Neural cell (in vitro differentiated cells): ENCODE results near the gene NCKAP5L. TPM values are rescaled to one million over a fixed set of nuclear protein-coding genes. Genes with fewer than 3 reads are reported as not detected.

Source experiments
- H2AFZ ChIP-seq: fragments of 200-600, 300-800 bp; sonication (generic), shearing (Covaris generic); 2 replicates; pipeline ENCODE4 v1.6.0; 2014; ENCODE audit warnings: low read depth, mild to moderate bottlenecking, antibody characterized with exemption, low read length, moderate library complexity
- H3F3A ChIP-seq: fragments of 200-600 bp; shearing (Covaris generic); 2 replicates; pipeline ENCODE4 v1.6.1; 2016; ENCODE audit warnings: mild to moderate bottlenecking, moderate library complexity, mixed read lengths, antibody characterized with exemption, low read length; ENCODE audit not compliant: insufficient read depth, poor library complexity, severe bottlenecking
- H3K27ac ChIP-seq: fragments of 200-600, 300-800 bp; sonication (generic), shearing (Covaris generic); 2 replicates; pipeline ENCODE4 v1.5.1; 2014; ENCODE audit warnings: mild to moderate bottlenecking, low read length, moderate library complexity
- H3K27me3 ChIP-seq: fragments of 300-800, 200-600 bp; sonication (generic), shearing (Covaris generic); 2 replicates; pipeline ENCODE4 v1.6.0; 2014; ENCODE audit warnings: mild to moderate bottlenecking, low read depth, low read length, moderate library complexity; ENCODE audit not compliant: insufficient read depth
- H3K36me3 ChIP-seq: fragments of 300-800, 200-600 bp; sonication (generic), shearing (Covaris generic); 2 replicates; pipeline ENCODE4 v1.5.1; 2014; ENCODE audit warnings: mild to moderate bottlenecking, antibody characterized with exemption, low read length, moderate library complexity; ENCODE audit not compliant: insufficient read depth
- H3K4me2 ChIP-seq: fragments of 300-800, 200-600 bp; sonication (generic), shearing (Covaris generic); 2 replicates; pipeline ENCODE4 v1.6.0; 2014; ENCODE audit warnings: mild to moderate bottlenecking, low read length
- H3K4me3 ChIP-seq: fragments of 300-800, 200-600 bp; sonication (generic), shearing (Covaris generic); 2 replicates; pipeline ENCODE4 v1.5.1; 2014; ENCODE audit warnings: mild to moderate bottlenecking, low read length, moderate library complexity
- H3K79me2 ChIP-seq: fragments of 200-600 bp; shearing (Covaris generic); replicated peaks from 2 replicates; pipeline ENCODE4 v1.6.0; 2014; ENCODE audit warnings: mild to moderate bottlenecking, low read length, moderate library complexity; ENCODE audit not compliant: insufficient read depth
- H3K9ac ChIP-seq: fragments of 300-800, 200-600 bp; sonication (generic), shearing (Covaris generic); 2 replicates; pipeline ENCODE4 v1.6.1; 2016; ENCODE audit warnings: mild to moderate bottlenecking, low read length, mixed read lengths
- H3K9me2 ChIP-seq: fragments of 200-600 bp; shearing (Covaris generic); 2 replicates; pipeline ENCODE4 v1.6.1; 2016; ENCODE audit warnings: mild to moderate bottlenecking, low read length, mixed read lengths; ENCODE audit not compliant: insufficient read depth
- H3K9me3 ChIP-seq: fragments of 200-600, 300-800 bp; sonication (generic), shearing (Covaris generic); 2 replicates; pipeline ENCODE4 v1.6.1; 2016; ENCODE audit warnings: mild to moderate bottlenecking, mixed run types, low read length, moderate library complexity, mixed read lengths
- H4K20me1 ChIP-seq: fragments of 200-600 bp; shearing (Covaris generic); 2 replicates; pipeline ENCODE4 v1.6.1; 2016; ENCODE audit warnings: mild to moderate bottlenecking, mixed run types; ENCODE audit not compliant: insufficient read depth
- EP300 ChIP-seq: fragments of 450-650 bp; conservative IDR thresholded peaks from 2 replicates; pipeline ENCODE4 v1.6.1; 2014; ENCODE audit warnings: antibody characterized with exemption, mild to moderate bottlenecking, moderate library complexity; ENCODE audit not compliant: poor library complexity, severe bottlenecking
- EZH2 ChIP-seq: fragments of 200-600, 300-800 bp; shearing (Covaris generic), sonication (generic); IDR thresholded peaks from 2 replicates; pipeline ENCODE4 v1.6.1; 2014; ENCODE audit warnings: antibody characterized with exemption, low read length, borderline replicate concordance, mild to moderate bottlenecking; ENCODE audit not compliant: insufficient read depth, poor library complexity, severe bottlenecking
- MXI1 ChIP-seq: fragments of 450-650 bp; conservative IDR thresholded peaks from 2 replicates; pipeline ENCODE4 v1.6.1; 2014; ENCODE audit warnings: antibody characterized with exemption, mild to moderate bottlenecking; ENCODE audit not compliant: poor library complexity, severe bottlenecking
- POLR2AphosphoS5 ChIP-seq: IDR thresholded peaks from 2 replicates; pipeline ENCODE4 v1.6.1; 2012
- RAD21 ChIP-seq: fragments of 450-650 bp; conservative IDR thresholded peaks from 2 replicates; pipeline ENCODE4 v1.6.1; 2014; ENCODE audit warnings: antibody characterized with exemption, mild to moderate bottlenecking, moderate library complexity
- SMC3 ChIP-seq: fragments of 450-650 bp; conservative IDR thresholded peaks from 2 replicates; pipeline ENCODE4 v1.6.1; 2014; ENCODE audit warnings: antibody characterized with exemption, mild to moderate bottlenecking, moderate library complexity; ENCODE audit not compliant: poor library complexity
- TAF1 ChIP-seq: IDR thresholded peaks from 2 replicates; pipeline ENCODE4 v1.6.1; 2012; ENCODE audit warnings: low read depth
- polyA plus RNA-seq: library from polyadenylated mRNA; depleted of rRNA; stranded (reverse); fragments of >200 nt; gene quantifications from 2 replicates; pipeline ENCODE4 v1.2.3, GENCODE V29; 2014
- TF ChIP-seq, protein P1 (sequence below): fragments of 450-650 bp; IDR thresholded peaks from 2 replicates; pipeline ENCODE4 v1.5.1; 2014; ENCODE audit warnings: antibody characterized with exemption, mild to moderate bottlenecking, moderate library complexity; ENCODE audit not compliant: poor library complexity, severe bottlenecking
- TF ChIP-seq, protein P2 (sequence below): IDR thresholded peaks from 2 replicates; pipeline ENCODE4 v1.6.1; 2012; ENCODE audit warnings: borderline replicate concordance

The NCKAP5L gene
- polyA plus RNA-seq, 1 donor from 2014 or later, result 6.2 TPM

DNA sequence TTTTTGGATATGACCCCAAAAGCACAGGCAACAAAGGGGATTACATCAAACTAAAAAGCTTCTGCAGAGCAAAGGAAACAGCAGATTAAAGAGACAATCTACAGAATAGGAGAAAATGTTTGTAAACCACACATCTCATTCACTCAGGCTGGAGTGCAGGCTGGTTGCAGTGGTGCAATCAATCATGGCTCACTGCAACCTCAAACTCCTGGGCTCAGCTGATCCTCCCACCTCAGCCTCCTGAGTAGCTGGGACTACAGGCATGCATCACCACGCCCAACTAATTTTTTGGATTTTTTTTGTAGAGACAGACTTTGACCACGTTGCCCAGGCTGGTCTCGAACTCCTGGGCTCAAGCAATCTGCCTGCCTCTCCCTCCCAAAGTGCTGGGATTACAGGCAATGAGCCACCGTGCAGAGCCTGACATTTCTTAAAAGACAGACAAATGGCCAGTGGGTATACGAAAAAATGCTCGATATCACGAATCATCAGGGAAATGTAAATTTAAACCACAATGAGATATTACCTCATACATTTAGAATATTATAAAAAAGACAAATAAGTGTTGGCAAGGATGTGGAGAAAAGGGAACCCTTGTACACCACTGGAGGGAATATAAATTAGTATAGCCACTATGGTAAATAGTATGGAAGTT lies 9.8 kb downstream of the NCKAP5L start:
- no peak overlapping the region for H2AFZ ChIP-seq
- no peak overlapping the region for H3K9ac ChIP-seq
- no peaks in the 10 kb centered on the region for H3F3A ChIP-seq
- no peaks in the 10 kb centered on the region for H4K20me1 ChIP-seq
- H3K4me3 ChIP-seq, result no peak overlapping the region
- no peak overlapping the region for H3K27ac ChIP-seq
- no peaks in the 10 kb centered on the region for H3K36me3 ChIP-seq
- H3K4me2 ChIP-seq, result no peak overlapping the region
- H3K27me3 ChIP-seq, result no peaks in the 10 kb centered on the region
- no peaks in the 10 kb centered on the region for H3K9me3 ChIP-seq
- no peak for TF ChIP-seq SMC3
- TF ChIP-seq POLR2AphosphoS5, result no peak
- no peak for TF ChIP-seq RAD21
- TF ChIP-seq TAF1, result no peak
- no peak for TF ChIP-seq EZH2
- TF ChIP-seq, protein P1, sequence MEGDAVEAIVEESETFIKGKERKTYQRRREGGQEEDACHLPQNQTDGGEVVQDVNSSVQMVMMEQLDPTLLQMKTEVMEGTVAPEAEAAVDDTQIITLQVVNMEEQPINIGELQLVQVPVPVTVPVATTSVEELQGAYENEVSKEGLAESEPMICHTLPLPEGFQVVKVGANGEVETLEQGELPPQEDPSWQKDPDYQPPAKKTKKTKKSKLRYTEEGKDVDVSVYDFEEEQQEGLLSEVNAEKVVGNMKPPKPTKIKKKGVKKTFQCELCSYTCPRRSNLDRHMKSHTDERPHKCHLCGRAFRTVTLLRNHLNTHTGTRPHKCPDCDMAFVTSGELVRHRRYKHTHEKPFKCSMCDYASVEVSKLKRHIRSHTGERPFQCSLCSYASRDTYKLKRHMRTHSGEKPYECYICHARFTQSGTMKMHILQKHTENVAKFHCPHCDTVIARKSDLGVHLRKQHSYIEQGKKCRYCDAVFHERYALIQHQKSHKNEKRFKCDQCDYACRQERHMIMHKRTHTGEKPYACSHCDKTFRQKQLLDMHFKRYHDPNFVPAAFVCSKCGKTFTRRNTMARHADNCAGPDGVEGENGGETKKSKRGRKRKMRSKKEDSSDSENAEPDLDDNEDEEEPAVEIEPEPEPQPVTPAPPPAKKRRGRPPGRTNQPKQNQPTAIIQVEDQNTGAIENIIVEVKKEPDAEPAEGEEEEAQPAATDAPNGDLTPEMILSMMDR, result no peak
- TF ChIP-seq MXI1, result no peak
- no peak for TF ChIP-seq EP300
- TF ChIP-seq, protein P2, sequence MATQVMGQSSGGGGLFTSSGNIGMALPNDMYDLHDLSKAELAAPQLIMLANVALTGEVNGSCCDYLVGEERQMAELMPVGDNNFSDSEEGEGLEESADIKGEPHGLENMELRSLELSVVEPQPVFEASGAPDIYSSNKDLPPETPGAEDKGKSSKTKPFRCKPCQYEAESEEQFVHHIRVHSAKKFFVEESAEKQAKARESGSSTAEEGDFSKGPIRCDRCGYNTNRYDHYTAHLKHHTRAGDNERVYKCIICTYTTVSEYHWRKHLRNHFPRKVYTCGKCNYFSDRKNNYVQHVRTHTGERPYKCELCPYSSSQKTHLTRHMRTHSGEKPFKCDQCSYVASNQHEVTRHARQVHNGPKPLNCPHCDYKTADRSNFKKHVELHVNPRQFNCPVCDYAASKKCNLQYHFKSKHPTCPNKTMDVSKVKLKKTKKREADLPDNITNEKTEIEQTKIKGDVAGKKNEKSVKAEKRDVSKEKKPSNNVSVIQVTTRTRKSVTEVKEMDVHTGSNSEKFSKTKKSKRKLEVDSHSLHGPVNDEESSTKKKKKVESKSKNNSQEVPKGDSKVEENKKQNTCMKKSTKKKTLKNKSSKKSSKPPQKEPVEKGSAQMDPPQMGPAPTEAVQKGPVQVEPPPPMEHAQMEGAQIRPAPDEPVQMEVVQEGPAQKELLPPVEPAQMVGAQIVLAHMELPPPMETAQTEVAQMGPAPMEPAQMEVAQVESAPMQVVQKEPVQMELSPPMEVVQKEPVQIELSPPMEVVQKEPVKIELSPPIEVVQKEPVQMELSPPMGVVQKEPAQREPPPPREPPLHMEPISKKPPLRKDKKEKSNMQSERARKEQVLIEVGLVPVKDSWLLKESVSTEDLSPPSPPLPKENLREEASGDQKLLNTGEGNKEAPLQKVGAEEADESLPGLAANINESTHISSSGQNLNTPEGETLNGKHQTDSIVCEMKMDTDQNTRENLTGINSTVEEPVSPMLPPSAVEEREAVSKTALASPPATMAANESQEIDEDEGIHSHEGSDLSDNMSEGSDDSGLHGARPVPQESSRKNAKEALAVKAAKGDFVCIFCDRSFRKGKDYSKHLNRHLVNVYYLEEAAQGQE, result no peak
- no peaks in the 10 kb centered on the region for H3K9me2 ChIP-seq
- H3K79me2 ChIP-seq, result peaks cover 10% of the 10 kb centered on the region

DNA sequence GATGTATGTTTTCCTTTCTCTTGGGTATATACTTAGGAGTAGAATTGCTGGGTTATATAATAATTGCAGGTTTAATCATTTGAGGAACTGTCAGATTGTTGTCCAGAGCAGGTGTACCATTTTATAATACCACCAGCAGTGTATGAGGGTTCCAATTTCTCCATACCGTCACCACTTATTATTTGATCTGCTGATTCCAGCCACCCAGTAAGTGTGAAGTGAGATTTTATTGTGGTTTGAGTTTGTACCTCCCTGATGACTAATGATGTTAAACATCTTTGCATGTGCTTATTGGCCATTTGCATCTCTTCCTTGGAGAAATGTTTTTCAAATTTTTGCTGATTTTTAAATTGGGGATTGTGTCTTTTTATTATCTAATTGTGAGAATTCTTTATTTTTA lies 15.1 kb downstream of the NCKAP5L start:
- no peak overlapping the region for H3K4me2 ChIP-seq
- no peak overlapping the region for H2AFZ ChIP-seq
- H3K4me3 ChIP-seq, result no peak overlapping the region
- no peaks in the 10 kb centered on the region for H3K9me2 ChIP-seq
- TF ChIP-seq EZH2 (no peak), POLR2AphosphoS5 (no peak), MXI1 (no peak), EP300 (no peak), SMC3 (no peak), TAF1 (no peak), RAD21 (no peak)
- TF ChIP-seq, protein P1, result no peak
- TF ChIP-seq, protein P2, result no peak
- H3F3A ChIP-seq, result no peaks in the 10 kb centered on the region
- H3K9ac ChIP-seq, result no peak overlapping the region
- H4K20me1 ChIP-seq, result no peaks in the 10 kb centered on the region
- no peaks in the 10 kb centered on the region for H3K36me3 ChIP-seq
- H3K79me2 ChIP-seq, result peaks cover 3% of the 10 kb centered on the region
- no peaks in the 10 kb centered on the region for H3K9me3 ChIP-seq
- H3K27me3 ChIP-seq, result no peaks in the 10 kb centered on the region
- H3K27ac ChIP-seq, result no peak overlapping the region
